ENCODE measurements around the gene PRICKLE4. TPM values are rescaled to one million over a fixed set of nuclear protein-coding genes. Genes with fewer than 3 reads are reported as not detected.

PRICKLE4 gene
- total and polyA plus RNA-seq, 2 of the 13 experiments (the other 11 are each of a cell fraction or from before 2014, with no cell fraction given): 0.92 to 1.2 TPM

DNA sequence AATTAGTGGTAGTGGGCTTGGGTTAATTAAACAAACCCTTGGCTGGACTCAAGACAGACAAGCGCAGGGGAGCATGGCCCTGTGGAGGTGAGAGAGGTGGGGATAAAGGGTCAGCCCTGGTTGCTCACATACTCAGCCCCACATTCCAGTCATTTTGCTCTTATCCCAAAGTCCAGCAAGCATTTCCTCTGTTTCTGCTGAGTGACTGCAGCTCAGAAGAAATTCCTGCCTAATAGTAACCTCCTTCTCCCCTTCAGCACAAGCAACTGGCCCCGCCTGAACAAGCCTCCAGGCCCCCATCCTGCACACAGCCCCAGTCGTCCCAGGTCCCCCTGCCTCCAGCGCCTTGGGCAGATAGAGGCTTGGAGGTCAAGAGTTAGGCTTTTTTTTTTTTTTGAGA lies 41.5 kb upstream of the PRICKLE4 start (continued):
- TF ChIP-seq, protein P1, sequence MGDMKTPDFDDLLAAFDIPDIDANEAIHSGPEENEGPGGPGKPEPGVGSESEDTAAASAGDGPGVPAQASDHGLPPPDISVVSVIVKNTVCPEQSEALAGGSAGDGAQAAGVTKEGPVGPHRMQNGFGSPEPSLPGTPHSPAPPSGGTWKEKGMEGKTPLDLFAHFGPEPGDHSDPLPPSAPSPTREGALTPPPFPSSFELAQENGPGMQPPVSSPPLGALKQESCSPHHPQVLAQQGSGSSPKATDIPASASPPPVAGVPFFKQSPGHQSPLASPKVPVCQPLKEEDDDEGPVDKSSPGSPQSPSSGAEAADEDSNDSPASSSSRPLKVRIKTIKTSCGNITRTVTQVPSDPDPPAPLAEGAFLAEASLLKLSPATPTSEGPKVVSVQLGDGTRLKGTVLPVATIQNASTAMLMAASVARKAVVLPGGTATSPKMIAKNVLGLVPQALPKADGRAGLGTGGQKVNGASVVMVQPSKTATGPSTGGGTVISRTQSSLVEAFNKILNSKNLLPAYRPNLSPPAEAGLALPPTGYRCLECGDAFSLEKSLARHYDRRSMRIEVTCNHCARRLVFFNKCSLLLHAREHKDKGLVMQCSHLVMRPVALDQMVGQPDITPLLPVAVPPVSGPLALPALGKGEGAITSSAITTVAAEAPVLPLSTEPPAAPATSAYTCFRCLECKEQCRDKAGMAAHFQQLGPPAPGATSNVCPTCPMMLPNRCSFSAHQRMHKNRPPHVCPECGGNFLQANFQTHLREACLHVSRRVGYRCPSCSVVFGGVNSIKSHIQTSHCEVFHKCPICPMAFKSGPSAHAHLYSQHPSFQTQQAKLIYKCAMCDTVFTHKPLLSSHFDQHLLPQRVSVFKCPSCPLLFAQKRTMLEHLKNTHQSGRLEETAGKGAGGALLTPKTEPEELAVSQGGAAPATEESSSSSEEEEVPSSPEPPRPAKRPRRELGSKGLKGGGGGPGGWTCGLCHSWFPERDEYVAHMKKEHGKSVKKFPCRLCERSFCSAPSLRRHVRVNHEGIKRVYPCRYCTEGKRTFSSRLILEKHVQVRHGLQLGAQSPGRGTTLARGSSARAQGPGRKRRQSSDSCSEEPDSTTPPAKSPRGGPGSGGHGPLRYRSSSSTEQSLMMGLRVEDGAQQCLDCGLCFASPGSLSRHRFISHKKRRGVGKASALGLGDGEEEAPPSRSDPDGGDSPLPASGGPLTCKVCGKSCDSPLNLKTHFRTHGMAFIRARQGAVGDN (CRISPR knock-in tag; IDR thresholded peaks at IDR 0.05): peak; percentile 70
- TF ChIP-seq BORCS8-MEF2B (CRISPR knock-in tag; IDR thresholded peaks at IDR 0.05) (no peak), ZMYM4 (CRISPR knock-in tag; IDR thresholded peaks at IDR 0.05) (peak; percentile 48; the same call in 1 of the 2 replicates), ZNF605 (CRISPR knock-in tag; IDR thresholded peaks at IDR 0.05) (peak; percentile 46; the same call in 1 of the 2 replicates), JUNB (CRISPR knock-in tag; IDR thresholded peaks at IDR 0.05; ENCODE audit: borderline replicate concordance) (no peak), AGO2 (optimal IDR thresholded peaks at IDR 0.05; ENCODE audit: low read depth, low read length) (no peak), NR2C2 (CRISPR knock-in tag; IDR thresholded peaks at IDR 0.05; ENCODE audit: borderline replicate concordance) (peak; percentile 25; the same call in 1 of the 2 replicates), NR2F1 (CRISPR knock-in tag; IDR thresholded peaks at IDR 0.05) (no peak), NR1H2 (CRISPR knock-in tag; IDR thresholded peaks at IDR 0.05; ENCODE audit: borderline replicate concordance, low read depth) (no peak)
- TF ChIP-seq, protein P2, sequence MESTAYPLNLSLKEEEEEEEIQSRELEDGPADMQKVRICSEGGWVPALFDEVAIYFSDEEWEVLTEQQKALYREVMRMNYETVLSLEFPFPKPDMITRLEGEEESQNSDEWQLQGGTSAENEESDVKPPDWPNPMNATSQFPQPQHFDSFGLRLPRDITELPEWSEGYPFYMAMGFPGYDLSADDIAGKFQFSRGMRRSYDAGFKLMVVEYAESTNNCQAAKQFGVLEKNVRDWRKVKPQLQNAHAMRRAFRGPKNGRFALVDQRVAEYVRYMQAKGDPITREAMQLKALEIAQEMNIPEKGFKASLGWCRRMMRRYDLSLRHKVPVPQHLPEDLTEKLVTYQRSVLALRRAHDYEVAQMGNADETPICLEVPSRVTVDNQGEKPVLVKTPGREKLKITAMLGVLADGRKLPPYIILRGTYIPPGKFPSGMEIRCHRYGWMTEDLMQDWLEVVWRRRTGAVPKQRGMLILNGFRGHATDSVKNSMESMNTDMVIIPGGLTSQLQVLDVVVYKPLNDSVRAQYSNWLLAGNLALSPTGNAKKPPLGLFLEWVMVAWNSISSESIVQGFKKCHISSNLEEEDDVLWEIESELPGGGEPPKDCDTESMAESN (CRISPR knock-in tag; conservative IDR thresholded peaks at IDR 0.05): no peak
- TF ChIP-seq, protein P3, sequence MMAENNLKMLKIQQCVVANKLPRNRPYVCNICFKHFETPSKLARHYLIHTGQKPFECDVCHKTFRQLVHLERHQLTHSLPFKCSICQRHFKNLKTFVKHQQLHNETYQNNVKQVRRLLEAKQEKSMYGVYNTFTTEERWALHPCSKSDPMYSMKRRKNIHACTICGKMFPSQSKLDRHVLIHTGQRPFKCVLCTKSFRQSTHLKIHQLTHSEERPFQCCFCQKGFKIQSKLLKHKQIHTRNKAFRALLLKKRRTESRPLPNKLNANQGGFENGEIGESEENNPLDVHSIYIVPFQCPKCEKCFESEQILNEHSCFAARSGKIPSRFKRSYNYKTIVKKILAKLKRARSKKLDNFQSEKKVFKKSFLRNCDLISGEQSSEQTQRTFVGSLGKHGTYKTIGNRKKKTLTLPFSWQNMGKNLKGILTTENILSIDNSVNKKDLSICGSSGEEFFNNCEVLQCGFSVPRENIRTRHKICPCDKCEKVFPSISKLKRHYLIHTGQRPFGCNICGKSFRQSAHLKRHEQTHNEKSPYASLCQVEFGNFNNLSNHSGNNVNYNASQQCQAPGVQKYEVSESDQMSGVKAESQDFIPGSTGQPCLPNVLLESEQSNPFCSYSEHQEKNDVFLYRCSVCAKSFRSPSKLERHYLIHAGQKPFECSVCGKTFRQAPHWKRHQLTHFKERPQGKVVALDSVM (CRISPR knock-in tag; IDR thresholded peaks at IDR 0.05): no peak
- TF ChIP-seq, protein P4, sequence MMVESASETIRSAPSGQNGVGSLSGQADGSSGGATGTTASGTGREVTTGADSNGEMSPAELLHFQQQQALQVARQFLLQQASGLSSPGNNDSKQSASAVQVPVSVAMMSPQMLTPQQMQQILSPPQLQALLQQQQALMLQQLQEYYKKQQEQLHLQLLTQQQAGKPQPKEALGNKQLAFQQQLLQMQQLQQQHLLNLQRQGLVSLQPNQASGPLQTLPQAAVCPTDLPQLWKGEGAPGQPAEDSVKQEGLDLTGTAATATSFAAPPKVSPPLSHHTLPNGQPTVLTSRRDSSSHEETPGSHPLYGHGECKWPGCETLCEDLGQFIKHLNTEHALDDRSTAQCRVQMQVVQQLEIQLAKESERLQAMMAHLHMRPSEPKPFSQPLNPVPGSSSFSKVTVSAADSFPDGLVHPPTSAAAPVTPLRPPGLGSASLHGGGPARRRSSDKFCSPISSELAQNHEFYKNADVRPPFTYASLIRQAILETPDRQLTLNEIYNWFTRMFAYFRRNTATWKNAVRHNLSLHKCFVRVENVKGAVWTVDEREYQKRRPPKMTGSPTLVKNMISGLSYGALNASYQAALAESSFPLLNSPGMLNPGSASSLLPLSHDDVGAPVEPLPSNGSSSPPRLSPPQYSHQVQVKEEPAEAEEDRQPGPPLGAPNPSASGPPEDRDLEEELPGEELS (CRISPR knock-in tag; IDR thresholded peaks at IDR 0.05): peak; percentile 48; the same call in 1 of the 2 replicates
- TF ChIP-seq, protein P5, sequence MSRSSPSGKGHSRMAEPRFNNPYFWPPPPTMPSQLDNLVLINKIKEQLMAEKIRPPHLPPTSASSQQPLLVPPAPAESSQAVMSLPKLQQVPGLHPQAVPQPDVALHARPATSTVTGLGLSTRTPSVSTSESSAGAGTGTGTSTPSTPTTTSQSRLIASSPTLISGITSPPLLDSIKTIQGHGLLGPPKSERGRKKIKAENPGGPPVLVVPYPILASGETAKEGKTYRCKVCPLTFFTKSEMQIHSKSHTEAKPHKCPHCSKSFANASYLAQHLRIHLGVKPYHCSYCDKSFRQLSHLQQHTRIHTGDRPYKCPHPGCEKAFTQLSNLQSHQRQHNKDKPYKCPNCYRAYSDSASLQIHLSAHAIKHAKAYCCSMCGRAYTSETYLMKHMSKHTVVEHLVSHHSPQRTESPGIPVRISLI (CRISPR knock-in tag; IDR thresholded peaks at IDR 0.05; ENCODE audit: borderline replicate concordance): peak; percentile 45; the same call in 1 of the 2 replicates

Measured in HepG2 (cell line).